Esophagus squamous epithelium (tissue), 5 donors: ENCODE measurements around the gene PRDX3. TPM values are rescaled to one million over a fixed set of nuclear protein-coding genes. Genes with fewer than 3 reads are reported as not detected.

Source experiments
- DNase-seq: peaks from one replicate; lab custom pipeline; 2025; lab: John Stamatoyannopoulos, UW
- H3K27ac ChIP-seq, 4 donors: fragments of 200-600 bp; sonication (generic); one replicate each; pipeline ENCODE4 v1.5.1; 2016 to 2019; ENCODE audit warnings: mild to moderate bottlenecking in 1 of 4
- H3K27me3 ChIP-seq, 4 donors: fragments of 200-600 bp; sonication (generic); 1 replicate in 3 of 4; 2 replicates in 1 of 4; pipeline versions ENCODE4 v1.5.1 to v1.6.0; 2017 to 2021; ENCODE audit warnings: antibody characterized with exemption in 1 of 4
- H3K36me3 ChIP-seq, 3 donors: fragments of 200-600 bp; sonication (generic); one replicate each; pipeline ENCODE4 v1.5.1; 2016 to 2019
- H3K4me1 ChIP-seq, 3 donors: fragments of 200-600 bp; sonication (generic); one replicate each; pipeline ENCODE4 v1.5.1; 2017 to 2019
- H3K4me3 ChIP-seq, 4 donors: fragments of 200-600 bp; sonication (generic); 1 replicate in 3 of 4; 2 replicates in 1 of 4; pipeline ENCODE4 v1.5.1; 2016 to 2019; ENCODE audit warnings: mild to moderate bottlenecking in 2 of 4, moderate library complexity in 1 of 4
- H3K9me3 ChIP-seq, 3 donors: fragments of 200-600 bp; sonication (generic); one replicate each; pipeline ENCODE4 v1.5.1; 2016 to 2019
- POLR2A ChIP-seq, 4 donors: fragments of 450-650 bp; IDR thresholded peaks; one replicate each; pipeline ENCODE4 v1.6.1; 2017; ENCODE audit warnings: antibody characterized with exemption in 4 of 4, mild to moderate bottlenecking in 4 of 4, moderate library complexity in 3 of 4
- WGBS, 2 donors: methylation state at CpG; one replicate each; pipeline ENCODE4 v1.1.5; 2018; 5-methylcytosine and 5-hydroxymethylcytosine counted together
- intact Hi-C: fragments of 100-400 bp; cut with DNase I; formaldehyde crosslinking; loops from one replicate; pipeline ENCODE4 v1.15.0; 2022
- small RNA-seq, 4 donors: library from RNA; depleted of rRNA; stranded (forward); fragments of <200 nt; gene quantifications; one replicate each; pipeline ENCODE3, GENCODE V24; 2016
- total RNA-seq, 4 donors: library from RNA; depleted of rRNA; stranded (reverse); fragments of >200 nt; gene quantifications; one replicate each; pipeline ENCODE4 v1.1.0, GENCODE V29; 2016
- TF ChIP-seq, protein P1 (sequence below), 6 experiments: fragments of 450-650 bp in 4 of 6; fragments of 200-600 bp in 2 of 6; sonication (generic) in 2 of 6; IDR thresholded peaks; one replicate each; pipeline ENCODE4 v1.5.1; 2016 to 2019; ENCODE audit warnings: antibody characterized with exemption in 6 of 6, mild to moderate bottlenecking in 4 of 6, moderate library complexity in 4 of 6
- donor health status: DM: yes; HTN: yes; CAD: no.

PRDX3 gene
- total RNA-seq, 4 donors from 2014 or later = 42.9 to 183 (median 119) TPM

DNA sequence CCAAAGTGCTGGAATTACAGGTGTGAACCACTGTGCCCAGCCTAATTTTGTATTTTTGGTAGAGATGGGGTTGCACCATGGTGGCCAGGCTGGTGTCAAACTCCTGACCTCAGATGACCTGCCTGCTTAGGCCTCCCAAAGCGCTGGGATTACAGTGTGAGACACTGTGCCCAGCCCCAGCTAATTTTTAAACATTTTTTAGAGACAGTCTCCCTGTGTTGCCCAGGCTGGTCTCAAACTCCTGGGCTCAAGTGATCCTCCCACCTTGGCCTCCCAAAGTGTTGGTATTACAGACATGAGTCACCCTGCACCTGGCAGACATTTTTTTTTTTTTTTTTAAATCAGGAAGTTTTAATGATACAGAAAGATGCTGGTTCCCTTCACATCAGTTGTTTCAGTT lies 59.2 kb downstream of the PRDX3 start:
- no peak overlapping the region for H3K4me3 ChIP-seq
- no peaks in the 10 kb centered on the region for H3K4me1 ChIP-seq
- intact Hi-C loops = no loop called here
- DNase-seq = no peak
- no peaks in the 10 kb centered on the region for H3K27me3 ChIP-seq
- H3K9me3 ChIP-seq = no peaks in the 10 kb centered on the region
- TF ChIP-seq, protein P1, sequence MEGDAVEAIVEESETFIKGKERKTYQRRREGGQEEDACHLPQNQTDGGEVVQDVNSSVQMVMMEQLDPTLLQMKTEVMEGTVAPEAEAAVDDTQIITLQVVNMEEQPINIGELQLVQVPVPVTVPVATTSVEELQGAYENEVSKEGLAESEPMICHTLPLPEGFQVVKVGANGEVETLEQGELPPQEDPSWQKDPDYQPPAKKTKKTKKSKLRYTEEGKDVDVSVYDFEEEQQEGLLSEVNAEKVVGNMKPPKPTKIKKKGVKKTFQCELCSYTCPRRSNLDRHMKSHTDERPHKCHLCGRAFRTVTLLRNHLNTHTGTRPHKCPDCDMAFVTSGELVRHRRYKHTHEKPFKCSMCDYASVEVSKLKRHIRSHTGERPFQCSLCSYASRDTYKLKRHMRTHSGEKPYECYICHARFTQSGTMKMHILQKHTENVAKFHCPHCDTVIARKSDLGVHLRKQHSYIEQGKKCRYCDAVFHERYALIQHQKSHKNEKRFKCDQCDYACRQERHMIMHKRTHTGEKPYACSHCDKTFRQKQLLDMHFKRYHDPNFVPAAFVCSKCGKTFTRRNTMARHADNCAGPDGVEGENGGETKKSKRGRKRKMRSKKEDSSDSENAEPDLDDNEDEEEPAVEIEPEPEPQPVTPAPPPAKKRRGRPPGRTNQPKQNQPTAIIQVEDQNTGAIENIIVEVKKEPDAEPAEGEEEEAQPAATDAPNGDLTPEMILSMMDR (IDR thresholded peaks at IDR 0.05) = no peak
- no peak for TF ChIP-seq POLR2A (IDR thresholded peaks at IDR 0.05)
- WGBS, 2 donors = 100% methylated on average over 1 of the region's 1 CpG
- peaks cover 4 to 97% (median 36%) of the 10 kb centered on the region in 3 donors for H3K36me3 ChIP-seq
- H3K27ac ChIP-seq = no peak overlapping the region

DNA sequence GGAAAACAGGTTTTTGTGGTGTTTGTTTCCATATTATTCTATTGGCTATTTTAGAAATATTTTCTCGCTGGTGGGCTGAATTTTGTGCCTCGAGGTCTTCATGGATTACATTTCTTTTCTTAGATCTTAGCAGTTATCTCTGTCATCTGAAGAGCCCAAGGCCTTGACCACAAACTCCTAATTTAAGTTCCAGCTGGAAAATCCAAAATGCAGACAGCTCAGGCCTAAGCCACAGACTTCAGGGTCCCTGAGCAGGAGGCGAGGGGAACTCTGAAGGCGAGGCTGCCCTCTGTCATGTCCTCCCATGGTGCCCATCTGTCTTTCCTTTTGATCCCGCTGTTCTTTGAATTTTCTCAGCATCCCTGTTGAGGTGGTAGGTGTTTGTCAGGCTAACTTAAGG lies 60.4 kb downstream of the PRDX3 start:
- peaks cover 4 to 97% (median 43%) of the 10 kb centered on the region in 3 donors for H3K36me3 ChIP-seq
- no peaks in the 10 kb centered on the region for H3K27me3 ChIP-seq
- intact Hi-C loops = no loop called here
- no peaks in the 10 kb centered on the region for H3K9me3 ChIP-seq
- H3K27ac ChIP-seq = no peak overlapping the region
- H3K4me3 ChIP-seq = no peak overlapping the region
- DNase-seq = no peak
- no peaks in the 10 kb centered on the region for H3K4me1 ChIP-seq
- no peak for TF ChIP-seq POLR2A (IDR thresholded peaks at IDR 0.05)
- TF ChIP-seq, protein P1 (IDR thresholded peaks at IDR 0.05) = no peak
- WGBS, 2 donors = 94 to 95% methylated on average over 2 to 5 of the region's 5 CpGs

Small RNA genes within 50 kb of the gene (small RNA-seq; reads per million reads assigned to genes)
- gene RN7SL749P = 0 reads per million in 4 donors

Other genes starting within 250 kb of the PRDX3 start
- 1 to 10 TPM in 2 of 4 donors, under 1 TPM in 2; 0.19 to 1.7 (median 1.1) TPM for gene NANOS1, start 149.1 kb downstream of the PRDX3 start, total RNA-seq
- 100 to 1,000 TPM in 2 of 4 donors, 10 to 100 TPM in 2; 71.8 to 135 (median 101) TPM for gene EIF3A, start 98.0 kb downstream of the PRDX3 start, total RNA-seq
- gene DENND10, start 74.7 kb downstream of the PRDX3 start, total RNA-seq = 10 to 100 TPM; 20.8 to 43.6 (median 37.1) TPM
- 100 to 1,000 TPM in 1 of 4 donors, 10 to 100 TPM in 3; 13.8 to 120 (median 24.4) TPM for gene SFXN4, start 13.1 kb downstream of the PRDX3 start, total RNA-seq
- gene GRK5, start 28.8 kb upstream of the PRDX3 start, total RNA-seq = 10 to 100 TPM in 1 of 4 donors, 1 to 10 TPM in 3; 2.4 to 18.9 (median 6.3) TPM